ENCODE results near the gene TEX101. TPM values are rescaled to one million over a fixed set of nuclear protein-coding genes. Genes with fewer than 3 reads are reported as not detected.
"Not testable (repeated sequence)": the region's sequence is repeated elsewhere in the genome, so short reads cannot be mapped to it uniquely, and the experiment has no call there.

TEX101 gene
- total RNA-seq, 1 donor from 2014 or later = not detected

GRCh38 chr19:43444091-43444490 lies 29.4 kb downstream of the TEX101 start:
- intact Hi-C loops (cut with micrococcal nuclease); ATAC-seq; DNase-seq: not testable (repeated sequence)

GRCh38 chr19:43444531-43445287 lies 30.0 kb downstream of the TEX101 start:
- DNase-seq (no peak), ATAC-seq (no peak)
- intact Hi-C loops (cut with micrococcal nuclease) = no loop called here

DNA sequence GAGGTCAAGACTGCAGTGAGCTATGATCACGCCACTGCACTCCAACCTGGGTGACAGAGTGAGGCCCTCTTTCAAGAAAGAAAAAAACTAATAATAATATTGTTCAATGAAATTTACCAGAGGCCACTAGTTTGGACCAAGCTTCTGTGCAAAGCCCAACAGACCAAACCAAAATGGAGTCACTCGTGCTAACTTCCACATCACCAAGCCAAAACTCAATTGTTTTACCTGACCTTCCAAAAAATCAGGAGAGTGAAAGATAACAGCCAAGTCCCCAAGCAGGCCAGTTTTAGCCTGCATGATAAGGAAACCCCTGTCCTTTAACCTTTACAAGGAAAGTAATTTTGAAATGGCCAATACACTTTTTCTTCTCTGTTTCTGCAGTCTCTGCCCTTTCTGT lies 30.7 kb downstream of the TEX101 start:
- no peak for DNase-seq
- ATAC-seq = no peak
- intact Hi-C loops (cut with micrococcal nuclease) = no loop called here

DNA sequence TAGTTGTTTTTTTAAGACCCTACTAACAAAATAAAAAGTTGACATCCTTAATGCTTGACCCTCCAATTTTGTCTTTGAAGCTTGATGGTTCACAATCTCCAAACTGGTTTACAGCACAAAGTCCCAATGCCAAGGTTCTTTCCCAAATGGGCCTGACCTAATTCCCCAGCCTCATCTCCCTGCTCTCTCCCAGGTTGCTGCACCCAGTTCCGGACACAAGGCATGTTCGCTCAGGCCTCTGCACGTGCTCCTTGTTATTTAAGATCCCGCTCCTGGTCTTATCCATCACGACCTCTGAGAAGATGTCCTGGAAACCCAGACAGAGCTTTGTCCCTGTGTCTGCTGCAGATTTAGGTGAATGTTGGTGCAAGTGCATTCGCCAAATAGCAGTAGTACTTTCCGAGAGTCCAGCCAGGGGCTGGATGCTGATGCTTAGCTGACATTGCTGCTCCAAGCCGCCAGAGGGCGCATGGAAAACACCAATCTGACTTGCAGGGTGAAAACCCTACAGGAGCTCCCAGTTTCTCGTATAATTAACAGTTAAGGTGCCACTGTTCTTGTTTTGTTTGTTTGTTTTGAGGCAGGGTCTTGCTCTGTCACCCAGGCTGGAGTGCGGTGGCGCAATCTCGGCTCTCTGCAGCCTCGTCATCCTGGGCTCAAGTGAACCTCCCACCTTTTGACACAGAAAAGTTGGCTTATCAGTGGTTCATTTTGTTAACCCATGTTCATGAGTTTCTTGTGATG lies 32.2 kb downstream of the TEX101 start:
- intact Hi-C loops (cut with micrococcal nuclease) = loop anchor here (2.0 kb wide), 1 partner anchor 72 kb away; no protein-coding TSS in a partner anchor
- DNase-seq (peak; percentile 83), ATAC-seq (peak; percentile 88)

DNA sequence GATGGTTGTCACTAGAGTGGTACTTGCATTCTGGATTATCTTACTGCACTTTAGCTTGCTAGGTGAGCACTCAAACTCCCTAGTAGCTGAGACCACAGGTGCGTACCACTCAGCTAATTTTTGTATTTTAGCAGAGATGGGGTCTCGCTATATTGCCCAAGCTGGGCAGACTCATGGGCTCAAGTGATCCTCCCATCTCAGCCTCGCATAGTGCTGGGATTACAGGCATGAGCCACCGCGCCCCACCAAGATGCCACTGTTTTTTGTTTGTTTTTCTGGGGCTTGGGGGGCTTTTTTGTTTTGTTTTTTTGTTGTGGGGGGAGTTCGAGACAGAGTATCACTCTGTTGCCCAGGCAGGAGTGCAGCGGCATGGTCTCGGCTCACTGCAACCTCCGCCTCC lies 33.0 kb downstream of the TEX101 start:
- no peak for ATAC-seq
- intact Hi-C loops (cut with micrococcal nuclease) = loop anchor here (2.0 kb wide), 1 partner anchor 71 kb away; no protein-coding TSS in a partner anchor
- no peak for DNase-seq

DNA sequence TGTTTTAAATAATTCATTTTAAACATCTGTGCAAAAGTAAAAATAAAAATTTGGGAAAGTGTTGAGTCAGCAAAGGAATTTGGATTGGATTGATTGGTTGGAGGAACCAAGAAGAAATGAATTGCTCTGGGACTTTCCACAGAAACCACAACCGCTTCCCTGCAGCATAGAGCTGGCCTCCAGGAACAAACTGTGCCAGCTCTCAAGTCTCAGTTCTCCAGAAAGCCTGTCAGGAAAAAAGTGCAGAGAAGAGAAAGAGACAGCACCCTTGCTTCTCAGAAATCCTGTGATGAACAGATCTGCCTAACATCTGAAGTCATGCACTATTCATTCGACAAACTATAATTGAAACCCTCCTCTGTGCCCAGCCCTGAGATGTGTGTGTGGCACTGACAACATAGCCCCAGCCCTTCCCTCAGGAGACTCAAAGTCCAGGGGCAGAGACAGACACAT lies 35.9 kb downstream of the TEX101 start:
- ATAC-seq (no peak), DNase-seq (no peak)
- intact Hi-C loops (cut with micrococcal nuclease) = no loop called here

DNA sequence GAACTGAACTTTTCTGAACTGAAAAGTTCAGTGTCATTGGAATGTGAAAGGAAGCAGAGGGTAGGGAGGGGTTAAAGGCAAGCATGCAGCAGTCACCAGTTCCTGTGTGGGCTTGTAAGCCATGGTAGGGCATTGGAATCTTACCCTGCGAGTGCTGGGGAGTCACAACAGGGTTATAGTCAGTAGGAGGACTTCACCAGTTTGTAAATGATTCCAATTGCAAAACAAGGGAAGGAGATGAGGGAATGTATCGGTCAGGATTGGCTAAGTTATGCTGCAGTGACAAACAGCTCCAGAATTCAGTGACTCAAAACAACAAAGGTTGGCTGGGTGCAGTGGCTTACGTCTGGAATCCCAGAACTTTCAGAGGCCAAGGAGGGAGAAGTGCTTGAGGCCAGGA lies 37.9 kb downstream of the TEX101 start:
- DNase-seq = no peak
- intact Hi-C loops (cut with micrococcal nuclease) = no loop called here
- ATAC-seq = no peak

GRCh38 chr19:43454031-43454430 lies 39.3 kb downstream of the TEX101 start:
- intact Hi-C loops (cut with micrococcal nuclease) = no loop called here
- ATAC-seq (no peak), DNase-seq (no peak)

- no peak for ATAC-seq
- intact Hi-C loops (cut with micrococcal nuclease) = no loop called here
These were observed 40.8 kb downstream of the TEX101 start for GRCh38 chr19:43455321-43456113.

DNA sequence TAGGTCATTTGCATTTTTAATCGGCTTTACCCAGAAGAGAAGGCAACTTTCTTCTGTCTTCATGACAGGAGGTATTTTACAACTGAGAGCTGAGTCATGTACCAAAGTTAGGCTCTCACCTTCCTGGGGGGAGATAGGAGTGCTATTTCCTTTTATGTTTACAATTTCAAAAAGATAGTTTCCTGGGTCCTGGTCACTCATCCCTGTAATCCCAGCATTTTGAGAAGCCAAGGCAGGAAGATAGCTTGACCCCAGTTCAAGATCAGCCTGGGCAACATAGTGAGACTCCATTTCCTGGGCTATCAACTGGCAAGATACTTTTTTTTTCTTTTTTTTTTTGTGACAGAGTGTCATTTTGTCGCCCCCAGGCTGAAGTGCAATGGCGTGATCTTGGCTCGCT lies 43.1 kb downstream of the TEX101 start:
- DNase-seq = no peak
- ATAC-seq = no peak
- intact Hi-C loops (cut with micrococcal nuclease) = no loop called here

More at GRCh38 chr19:43455321-43456113, 40.8 kb downstream of the TEX101 start:
- no peak for DNase-seq

GRCh38 chr19:43460362-43461016 lies 45.8 kb downstream of the TEX101 start:
- no peak for ATAC-seq
- intact Hi-C loops (cut with micrococcal nuclease) = no loop called here
- no peak for DNase-seq

GRCh38 chr19:43461303-43461702 lies 46.6 kb downstream of the TEX101 start:
- DNase-seq (no peak), ATAC-seq (no peak)
- intact Hi-C loops (cut with micrococcal nuclease) = no loop called here

DNA sequence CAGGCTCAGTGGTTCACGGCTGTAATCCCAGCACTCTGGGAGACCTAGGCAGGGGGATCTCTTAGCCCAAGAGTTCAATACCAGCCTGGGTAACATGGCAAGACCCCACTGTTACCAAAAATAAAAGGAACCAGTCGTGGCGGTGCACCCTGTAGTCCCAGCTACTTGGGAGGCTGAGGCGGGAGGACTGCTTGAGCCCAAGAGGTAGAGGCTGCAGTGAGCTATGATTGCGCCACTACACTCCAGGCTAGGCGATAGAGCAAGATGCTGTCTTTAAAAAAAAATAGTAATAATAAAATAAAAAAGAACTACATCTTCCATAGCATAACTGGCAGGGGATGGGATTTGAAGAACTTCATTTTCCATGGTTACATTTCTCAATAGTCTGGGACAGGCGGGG lies 47.7 kb downstream of the TEX101 start:
- ATAC-seq = no peak
- no peak for DNase-seq
- intact Hi-C loops (cut with micrococcal nuclease) = no loop called here

DNA sequence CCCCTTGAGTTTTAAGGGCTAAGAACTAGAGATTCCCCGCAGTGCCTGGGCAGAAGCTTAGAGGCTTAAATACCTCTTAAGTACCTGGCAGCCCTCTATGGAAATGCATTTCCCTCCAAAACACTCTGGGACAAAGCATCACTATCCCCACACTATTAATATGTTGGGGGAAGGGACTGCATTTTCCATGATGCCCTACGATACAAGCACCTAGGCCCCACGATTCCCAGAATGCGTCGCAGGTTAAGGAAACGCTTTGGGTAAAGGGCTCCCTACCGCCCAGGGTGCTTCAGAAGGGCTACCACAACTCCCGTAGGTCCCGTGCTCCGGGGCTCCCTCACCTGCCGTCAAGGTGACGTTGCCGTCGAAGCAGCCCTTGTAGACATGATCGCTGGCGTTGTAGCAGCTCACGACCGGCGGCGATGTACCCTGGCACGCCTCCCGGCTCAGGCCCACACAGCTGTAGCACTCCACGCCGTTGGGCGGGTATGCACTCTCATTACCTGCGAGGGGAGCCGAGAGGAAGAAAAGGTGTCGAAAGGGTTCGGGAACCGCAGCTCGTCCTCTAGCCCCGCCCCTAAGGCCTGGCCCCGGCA lies 48.2 kb downstream of the TEX101 start:
- ATAC-seq = no peak
- no peak for DNase-seq
- intact Hi-C loops (cut with micrococcal nuclease) = no loop called here

GRCh38 chr19:43463381-43464133 lies 48.9 kb downstream of the TEX101 start:
- ATAC-seq = peak; percentile 96
- intact Hi-C loops (cut with micrococcal nuclease) = no loop called here

DNA sequence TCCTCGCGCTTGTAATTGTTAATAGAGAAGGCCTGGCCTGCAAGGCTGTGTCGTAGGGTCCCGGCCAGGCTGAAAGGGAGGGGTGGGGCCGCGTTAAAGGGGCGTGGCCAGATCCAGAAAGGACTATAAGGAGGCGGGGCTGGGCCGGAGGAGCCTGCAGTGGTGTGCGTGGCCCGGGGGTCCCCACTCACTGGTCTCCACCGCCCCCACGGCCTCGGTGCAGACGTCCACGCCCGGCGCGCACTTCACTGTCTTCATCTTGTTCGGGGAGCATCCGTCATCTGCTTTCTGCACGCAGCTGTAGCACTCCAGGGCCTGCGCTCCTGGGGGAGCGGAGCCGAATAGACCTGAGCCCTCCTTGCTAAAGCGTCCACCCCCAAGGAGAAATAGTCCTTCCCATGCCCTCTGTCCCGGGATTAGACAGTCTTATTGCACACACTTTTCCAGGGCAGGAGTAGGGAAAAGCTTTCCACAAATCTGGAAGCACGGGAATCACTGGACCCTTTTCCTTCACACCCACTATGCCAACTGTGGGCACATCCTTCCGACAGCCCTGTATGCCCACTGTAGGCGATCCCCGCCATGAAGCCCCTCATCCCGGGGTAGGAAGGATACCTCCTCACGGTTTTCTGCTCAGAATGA lies 49.6 kb downstream of the TEX101 start:
- DNase-seq (peak; percentile 86), ATAC-seq (peak; percentile 75)
- intact Hi-C loops (cut with micrococcal nuclease) = no loop called here

More at GRCh38 chr19:43463381-43464133, 48.9 kb downstream of the TEX101 start:
- DNase-seq = peak; percentile 98

GRCh38 chr19:43465468-43466120 lies 50.9 kb downstream of the TEX101 start, which contains the start of gene LYPD3:
LYPD3 (minus strand) TSS chr19:43465608; CDS start chr19:43465571, 37 bp downstream.
- ATAC-seq = no peak
- peak; percentile 38 for DNase-seq
- intact Hi-C loops (cut with micrococcal nuclease) = no loop called here

All from left ventricle myocardium superior (tissue), 1 donor.